SU-DHL-6 (cell line): ENCODE measurements around the gene POLG.

ENCODE experiments used
- H2AFZ ChIP-seq: fragments of 200-600 bp; sonication (generic); 2 replicates; pipeline ENCODE4 v1.6.1; 2014; ENCODE audit warnings: low read depth, mild to moderate bottlenecking, moderate library complexity, mixed read lengths, antibody characterized with exemption, low read length; ENCODE audit not compliant: severe bottlenecking
- H3F3A ChIP-seq: fragments of 200-600 bp; shearing (Covaris generic); 2 replicates; pipeline ENCODE4 v1.6.0; 2016; ENCODE audit warnings: antibody characterized with exemption, mild to moderate bottlenecking; ENCODE audit not compliant: insufficient read depth
- H3K27ac ChIP-seq: fragments of 200-600 bp; sonication (generic); 2 replicates; pipeline ENCODE4 v1.5.1; 2016; ENCODE audit warnings: low read depth, mild to moderate bottlenecking, low read length, moderate library complexity, mixed read lengths
- H3K27me3 ChIP-seq: fragments of 200-600 bp; sonication (generic), shearing (Covaris generic); 2 replicates; pipeline ENCODE4 v1.6.0; 2014; ENCODE audit warnings: mild to moderate bottlenecking, low read length
- H3K36me3 ChIP-seq: fragments of 200-600 bp; sonication (generic); 2 replicates; pipeline ENCODE4 v1.6.1; 2014; ENCODE audit warnings: mild to moderate bottlenecking, low read length, mixed read lengths
- H3K4me2 ChIP-seq: fragments of 300-600, 200-600 bp; shearing (Covaris generic), sonication (generic); 2 replicates; pipeline ENCODE4 v1.6.0; 2014; ENCODE audit warnings: low read length, low read depth, mild to moderate bottlenecking; ENCODE audit not compliant: poor library complexity, severe bottlenecking
- H3K4me3 ChIP-seq: fragments of 200-600 bp; sonication (generic); 2 replicates; pipeline ENCODE4 v1.5.1; 2014; ENCODE audit warnings: antibody characterized with exemption, low read length, mild to moderate bottlenecking, mixed read lengths; ENCODE audit not compliant: insufficient read depth, poor library complexity, severe bottlenecking
- H3K79me2 ChIP-seq: fragments of 200-600 bp; sonication (generic); 2 replicates; pipeline ENCODE4 v1.6.1; 2014; ENCODE audit warnings: mild to moderate bottlenecking, low read length, moderate library complexity; ENCODE audit not compliant: insufficient read depth
- H3K9ac ChIP-seq: fragments of 200-600 bp; sonication (generic); 2 replicates; pipeline ENCODE4 v1.7.0; 2014; ENCODE audit warnings: mild to moderate bottlenecking, low read length
- H3K9me2 ChIP-seq: fragments of 200-600 bp; sonication (generic); replicated peaks from 2 replicates; pipeline ENCODE4 v1.6.1; 2014; ENCODE audit warnings: low read length; ENCODE audit not compliant: insufficient read depth
- H3K9me3 ChIP-seq: fragments of 200-600 bp; sonication (generic); 2 replicates; pipeline ENCODE4 v1.6.1; 2014; ENCODE audit warnings: low read length, mixed read lengths; ENCODE audit not compliant: insufficient read depth
- H4K20me1 ChIP-seq: fragments of 200-600 bp; sonication (generic); 2 replicates; pipeline ENCODE4 v1.6.1; 2014; ENCODE audit warnings: low read depth, mild to moderate bottlenecking, antibody characterized with exemption, low read length, moderate library complexity, mixed read lengths
- CTCF ChIP-seq: fragments of 200-600 bp; sonication (generic); IDR thresholded peaks from one replicate; pipeline ENCODE4 v1.5.1; 2017; ENCODE audit warnings: antibody characterized with exemption, mild to moderate bottlenecking, low read length, moderate library complexity; ENCODE audit not compliant: insufficient read depth, poor library complexity, severe bottlenecking
- EZH2phosphoT487 ChIP-seq: fragments of 200-600 bp; sonication (generic), shearing (Covaris generic); conservative IDR thresholded peaks from 2 replicates; pipeline ENCODE4 v1.6.1; 2018; ENCODE audit warnings: mild to moderate bottlenecking, antibody characterized with exemption, low read length, moderate library complexity, mixed read lengths

The POLG gene

GRCh38 chr15:89379251-89379695, 44.6 kb upstream of the POLG start:
- H4K20me1 ChIP-seq: no peaks in the 10 kb centered on the region
- no peak overlapping the region for H3K9ac ChIP-seq
- no peaks in the 10 kb centered on the region for H3K36me3 ChIP-seq
- no peak overlapping the region for H3K4me3 ChIP-seq
- no peaks in the 10 kb centered on the region for H3F3A ChIP-seq
- no peaks in the 10 kb centered on the region for H3K9me3 ChIP-seq
- TF ChIP-seq EZH2phosphoT487 (no peak), CTCF (no peak)
- H3K27ac ChIP-seq: no peak overlapping the region
- no peaks in the 10 kb centered on the region for H3K27me3 ChIP-seq
- no peaks in the 10 kb centered on the region for H3K79me2 ChIP-seq
- H3K4me2 ChIP-seq: no peak overlapping the region
- no peak overlapping the region for H2AFZ ChIP-seq
- H3K9me2 ChIP-seq: no peaks in the 10 kb centered on the region

GRCh38 chr15:89378296-89379151, 43.9 kb upstream of the POLG start:
- Histone ChIP-seq H3K27ac (no peak overlapping the region), H3K4me3 (no peak overlapping the region), H3F3A (no peaks in the 10 kb centered on the region), H3K36me3 (no peaks in the 10 kb centered on the region), H4K20me1 (no peaks in the 10 kb centered on the region), H3K9ac (no peak overlapping the region), H3K79me2 (no peaks in the 10 kb centered on the region), H3K9me2 (no peaks in the 10 kb centered on the region), H2AFZ (no peak overlapping the region), H3K27me3 (no peaks in the 10 kb centered on the region), H3K9me3 (no peaks in the 10 kb centered on the region), H3K4me2 (no peak overlapping the region)
- TF ChIP-seq CTCF: no peak
- no peak for TF ChIP-seq EZH2phosphoT487

- no peak overlapping the region for H3K4me3 ChIP-seq
- H3K27ac ChIP-seq: no peak overlapping the region
- H2AFZ ChIP-seq: no peak overlapping the region
- TF ChIP-seq CTCF (no peak), EZH2phosphoT487 (no peak)
- H3K9me2 ChIP-seq: no peaks in the 10 kb centered on the region
- H3K79me2 ChIP-seq: no peaks in the 10 kb centered on the region
- H3K4me2 ChIP-seq: no peak overlapping the region
- no peaks in the 10 kb centered on the region for H3K9me3 ChIP-seq
- no peaks in the 10 kb centered on the region for H3F3A ChIP-seq
- H4K20me1 ChIP-seq: no peaks in the 10 kb centered on the region
- H3K27me3 ChIP-seq: no peaks in the 10 kb centered on the region
- no peak overlapping the region for H3K9ac ChIP-seq
- no peaks in the 10 kb centered on the region for H3K36me3 ChIP-seq
These were observed 43.2 kb upstream of the POLG start for GRCh38 chr15:89377842-89378295.
